ENCODE measurements around the gene UST.

DNA sequence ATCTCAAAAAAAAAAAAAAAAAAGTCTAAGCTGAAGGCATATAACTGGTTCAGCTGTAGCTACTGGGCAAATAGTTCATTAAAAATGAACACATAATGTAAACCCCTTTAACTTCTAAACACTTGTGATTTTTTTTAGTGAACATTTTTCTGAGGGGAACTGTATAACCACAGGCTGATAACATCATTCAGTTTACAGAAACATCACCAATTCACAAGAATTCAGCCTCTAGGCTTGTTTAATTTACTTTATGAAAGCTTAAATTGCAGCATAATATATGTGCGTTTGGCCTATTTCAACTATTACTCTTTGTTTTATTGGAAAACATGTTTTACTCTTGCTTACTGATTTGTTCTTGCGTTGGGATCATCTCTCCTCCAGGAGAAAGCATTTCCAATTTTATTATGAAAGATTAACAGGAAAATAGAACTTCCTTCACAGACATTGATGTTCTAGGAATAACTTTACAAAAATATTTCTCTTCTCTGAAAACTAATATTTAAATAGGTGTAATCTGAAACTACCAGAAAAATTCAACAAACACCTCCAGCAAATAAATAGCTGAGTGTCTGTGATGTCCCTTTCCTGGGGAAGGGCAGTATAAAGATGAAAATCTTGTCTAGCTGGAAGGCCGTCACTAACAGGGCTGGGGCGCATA, 284.5 kb downstream of the UST start:
- no peak for TF ChIP-seq EZH2 (IDR thresholded peaks at IDR 0.05; ENCODE audit: borderline replicate concordance, insufficient read depth, low read depth, low read length, poor library complexity, severe bottlenecking)
- TF ChIP-seq, protein P1, sequence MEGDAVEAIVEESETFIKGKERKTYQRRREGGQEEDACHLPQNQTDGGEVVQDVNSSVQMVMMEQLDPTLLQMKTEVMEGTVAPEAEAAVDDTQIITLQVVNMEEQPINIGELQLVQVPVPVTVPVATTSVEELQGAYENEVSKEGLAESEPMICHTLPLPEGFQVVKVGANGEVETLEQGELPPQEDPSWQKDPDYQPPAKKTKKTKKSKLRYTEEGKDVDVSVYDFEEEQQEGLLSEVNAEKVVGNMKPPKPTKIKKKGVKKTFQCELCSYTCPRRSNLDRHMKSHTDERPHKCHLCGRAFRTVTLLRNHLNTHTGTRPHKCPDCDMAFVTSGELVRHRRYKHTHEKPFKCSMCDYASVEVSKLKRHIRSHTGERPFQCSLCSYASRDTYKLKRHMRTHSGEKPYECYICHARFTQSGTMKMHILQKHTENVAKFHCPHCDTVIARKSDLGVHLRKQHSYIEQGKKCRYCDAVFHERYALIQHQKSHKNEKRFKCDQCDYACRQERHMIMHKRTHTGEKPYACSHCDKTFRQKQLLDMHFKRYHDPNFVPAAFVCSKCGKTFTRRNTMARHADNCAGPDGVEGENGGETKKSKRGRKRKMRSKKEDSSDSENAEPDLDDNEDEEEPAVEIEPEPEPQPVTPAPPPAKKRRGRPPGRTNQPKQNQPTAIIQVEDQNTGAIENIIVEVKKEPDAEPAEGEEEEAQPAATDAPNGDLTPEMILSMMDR (IDR thresholded peaks at IDR 0.05) = no peak
